Spinal cord (tissue), 10 donors: ENCODE data around the gene LRRC3B. TPM values are rescaled to one million over a fixed set of nuclear protein-coding genes. Genes with fewer than 3 reads are reported as not detected.
A peak's percentile ranks its signal among the peaks of the same experiment; 100 is the strongest.
"Not testable (repeated sequence)": the region's sequence is repeated elsewhere in the genome, so short reads cannot be mapped to it uniquely, and the experiment has no call there.

Source experiments
- DNase-seq, 6 donors: peaks; one replicate each; pipeline versions ENCODE4 v3.0.0 to v3.0.0-alpha.2; 2013 to 2015; ENCODE audit warnings: low spot score in 6 of 6, low read depth in 4 of 6
- H3K27ac ChIP-seq: one replicate; pipeline ENCODE4 v1.5.1; 2013; ENCODE audit warnings: low read depth, low read length, control low read depth
- H3K27me3 ChIP-seq: one replicate; pipeline ENCODE4 v1.6.1; 2013; ENCODE audit warnings: low read length; ENCODE audit not compliant: control insufficient read depth, insufficient read depth
- H3K36me3 ChIP-seq: one replicate; pipeline ENCODE4 v1.6.1; 2013; ENCODE audit warnings: low read length; ENCODE audit not compliant: control insufficient read depth, insufficient read depth
- H3K4me1 ChIP-seq: one replicate; pipeline ENCODE4 v1.6.1; 2013; ENCODE audit warnings: low read length; ENCODE audit not compliant: control insufficient read depth, insufficient read depth
- H3K4me3 ChIP-seq: one replicate; pipeline ENCODE4 v1.5.1; 2013; ENCODE audit warnings: low read depth, low read length, control low read depth
- H3K9me3 ChIP-seq: one replicate; pipeline ENCODE4 v1.6.1; 2013; ENCODE audit warnings: low read length; ENCODE audit not compliant: control insufficient read depth, insufficient read depth
- WGBS: methylation state at CpG from one replicate; pipeline ENCODE4 v1.1.5; 2013; ENCODE audit warnings: missing lambda C conversion rate; ENCODE audit not compliant: insufficient coverage; 5-methylcytosine and 5-hydroxymethylcytosine counted together
- polyA plus RNA-seq, 2 donors: library from polyadenylated mRNA; unstranded; fragments of 120-200 nt; gene quantifications; one replicate each; pipeline ENCODE4 v1.2.1, GENCODE V29; 2013; ENCODE audit not compliant: insufficient read length in 2 of 2
- total RNA-seq, 2 donors: library from RNA; depleted of rRNA in 1 of 2; stranded (reverse); fragments of 120-200 nt in 1 of 2; fragments of >200 nt in 1 of 2; gene quantifications; one replicate each; pipeline versions ENCODE4 v1.2.3 to v1.2.4, GENCODE V29; 2013 to 2014
- donor health status: healthy.

The LRRC3B gene
- total and polyA plus RNA-seq, 4 donors, result 18.7 to 67.9 (median 42.2) TPM

GRCh38 chr3:26596335-26596734 lies 26.2 kb upstream of the LRRC3B start:
- no peak for DNase-seq
- Histone ChIP-seq H3K4me3 (no peak overlapping the region), H3K27me3 (no peaks in the 10 kb centered on the region), H3K9me3 (no peaks in the 10 kb centered on the region), H3K27ac (no peak overlapping the region), H3K4me1 (no peaks in the 10 kb centered on the region), H3K36me3 (no peaks in the 10 kb centered on the region)
- 100% methylated on average over 2 of the region's 3 CpGs for WGBS

- H3K9me3 ChIP-seq, H3K27ac ChIP-seq, H3K4me1 ChIP-seq, H3K36me3 ChIP-seq, H3K4me3 ChIP-seq, H3K27me3 ChIP-seq, DNase-seq: not testable (repeated sequence)
- WGBS, result 100% methylated on average over 1 of the region's 1 CpG
Observed at GRCh38 chr3:26603311-26603710, 19.3 kb upstream of the LRRC3B start.

- H3K4me1 ChIP-seq, DNase-seq, H3K4me3 ChIP-seq, H3K27ac ChIP-seq, H3K9me3 ChIP-seq, H3K27me3 ChIP-seq, H3K36me3 ChIP-seq: not testable (repeated sequence)
- WGBS, result 40% methylated on average over 3 of the region's 3 CpGs
Observed at GRCh38 chr3:26603771-26604170, 18.8 kb upstream of the LRRC3B start.

GRCh38 chr3:26614006-26614685 lies 8.4 kb upstream of the LRRC3B start:
- 77% methylated on average over 2 of the region's 8 CpGs for WGBS
- Histone ChIP-seq H3K4me1 (no peaks in the 10 kb centered on the region), H3K27me3 (no peaks in the 10 kb centered on the region), H3K4me3 (no peak overlapping the region), H3K27ac (no peak overlapping the region), H3K9me3 (no peaks in the 10 kb centered on the region), H3K36me3 (no peaks in the 10 kb centered on the region)
- DNase-seq, result no peak

- Histone ChIP-seq H3K4me1 (peaks cover 33% of the 10 kb centered on the region), H3K36me3 (peaks cover 3% of the 10 kb centered on the region), H3K4me3 (peak overlapping the region; percentile 71), H3K27me3 (peaks cover 16% of the 10 kb centered on the region), H3K27ac (peak overlapping the region; percentile 86), H3K9me3 (no peaks in the 10 kb centered on the region)
- peak in 2 of 6 donors; percentile 25 to 51 for DNase-seq
Observed at GRCh38 chr3:26621176-26621575, 1.4 kb upstream of the LRRC3B start.

GRCh38 chr3:26621906-26622620 lies 509 bp upstream of the LRRC3B start:
- Histone ChIP-seq H3K27me3 (peaks cover 16% of the 10 kb centered on the region), H3K4me1 (peaks cover 33% of the 10 kb centered on the region), H3K36me3 (peaks cover 3% of the 10 kb centered on the region), H3K27ac (peak overlapping the region; percentile 86), H3K9me3 (no peaks in the 10 kb centered on the region), H3K4me3 (peak overlapping the region; percentile 71)
- DNase-seq, result peak in 5 of 6 donors; percentile 36 to 86 (median 66)
- 2% methylated on average over 5 of the region's 25 CpGs for WGBS

GRCh38 chr3:26623419-26624208 lies 1.0 kb downstream of the LRRC3B start:
- peak in 4 of 6 donors; percentile 29 to 72 (median 62) for DNase-seq
- H3K4me3 ChIP-seq, result peak overlapping the region; percentile 73
- peaks cover 33% of the 10 kb centered on the region for H3K4me1 ChIP-seq
- H3K27me3 ChIP-seq, result peaks cover 16% of the 10 kb centered on the region
- 0% methylated on average over 31 of the region's 33 CpGs for WGBS
- no peaks in the 10 kb centered on the region for H3K9me3 ChIP-seq
- peaks cover 3% of the 10 kb centered on the region for H3K36me3 ChIP-seq
- peak overlapping the region; percentile 73 for H3K27ac ChIP-seq

- DNase-seq, result peak in 2 of 6 donors; percentile 47 to 82
- Histone ChIP-seq H3K4me3 (peak overlapping the region; percentile 73), H3K4me1 (peaks cover 33% of the 10 kb centered on the region), H3K9me3 (no peaks in the 10 kb centered on the region), H3K27me3 (peaks cover 16% of the 10 kb centered on the region), H3K36me3 (peaks cover 3% of the 10 kb centered on the region), H3K27ac (peak overlapping the region; percentile 73)
- 4% methylated on average over 27 of the region's 28 CpGs for WGBS
Observed at GRCh38 chr3:26624209-26624765, 1.7 kb downstream of the LRRC3B start.

- Histone ChIP-seq H3K4me3 (peak overlapping the region; percentile 73), H3K4me1 (peaks cover 33% of the 10 kb centered on the region)
Observed at GRCh38 chr3:26625187-26625586, 2.6 kb downstream of the LRRC3B start.

More at GRCh38 chr3:26625187-26625586, 2.6 kb downstream of the LRRC3B start:
- WGBS, result 37% methylated on average over 13 of the region's 13 CpGs
- H3K36me3 ChIP-seq, result peaks cover 3% of the 10 kb centered on the region
- DNase-seq, result peak in 2 of 6 donors; percentile 9 to 37
- H3K27ac ChIP-seq, result peak overlapping the region; percentile 73
- H3K9me3 ChIP-seq, result no peaks in the 10 kb centered on the region
- peaks cover 16% of the 10 kb centered on the region for H3K27me3 ChIP-seq
